HG03103 (cell line): ENCODE results near the gene NAALADL2.

Experiments used
- ATAC-seq: cut with Tn5 transposase; IDR thresholded peaks from one replicate; pipeline ENCODE4 v1.9.1; 2021; ENCODE audit warnings: low read depth; ENCODE audit not compliant: unreplicated experiment

Gene NAALADL2

DNA sequence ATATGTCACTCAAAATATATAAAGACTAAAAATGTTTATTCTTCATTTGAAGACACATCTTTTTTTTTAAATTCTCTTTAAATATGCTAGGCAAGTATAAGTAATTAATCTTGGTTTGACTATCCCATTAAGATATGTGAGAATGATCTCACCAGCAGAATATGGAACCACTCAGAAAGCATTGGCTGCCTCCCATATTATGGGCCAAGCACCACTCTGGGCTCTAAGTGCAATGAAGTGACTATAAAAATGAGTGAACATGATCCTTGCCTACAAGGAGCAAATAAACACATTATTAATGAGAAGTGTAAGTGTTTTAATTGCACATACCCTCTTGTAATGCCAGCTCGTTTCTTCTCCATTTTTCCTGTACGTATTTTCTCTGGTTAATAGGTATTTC, 328.5 kb downstream of the NAALADL2 start:
- ATAC-seq: no peak

DNA sequence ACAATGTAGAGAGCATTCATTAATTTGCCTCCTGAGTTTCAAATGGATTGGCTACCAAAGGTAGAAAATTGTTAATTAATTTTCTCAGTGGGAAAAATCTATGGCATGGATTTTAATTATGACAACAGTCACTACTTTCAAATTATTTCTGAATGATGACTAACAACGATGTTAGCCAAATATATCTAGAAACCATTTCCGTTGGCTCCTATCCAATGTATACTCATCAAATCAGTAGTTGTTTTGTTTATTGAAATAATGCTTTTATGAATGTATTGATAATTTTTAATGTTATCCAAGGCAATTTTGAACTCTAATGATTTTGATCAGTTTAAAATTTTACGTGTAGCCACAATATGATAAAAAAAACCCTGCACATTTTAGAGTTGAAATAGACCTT, 333.4 kb downstream of the NAALADL2 start:
- no peak for ATAC-seq

DNA sequence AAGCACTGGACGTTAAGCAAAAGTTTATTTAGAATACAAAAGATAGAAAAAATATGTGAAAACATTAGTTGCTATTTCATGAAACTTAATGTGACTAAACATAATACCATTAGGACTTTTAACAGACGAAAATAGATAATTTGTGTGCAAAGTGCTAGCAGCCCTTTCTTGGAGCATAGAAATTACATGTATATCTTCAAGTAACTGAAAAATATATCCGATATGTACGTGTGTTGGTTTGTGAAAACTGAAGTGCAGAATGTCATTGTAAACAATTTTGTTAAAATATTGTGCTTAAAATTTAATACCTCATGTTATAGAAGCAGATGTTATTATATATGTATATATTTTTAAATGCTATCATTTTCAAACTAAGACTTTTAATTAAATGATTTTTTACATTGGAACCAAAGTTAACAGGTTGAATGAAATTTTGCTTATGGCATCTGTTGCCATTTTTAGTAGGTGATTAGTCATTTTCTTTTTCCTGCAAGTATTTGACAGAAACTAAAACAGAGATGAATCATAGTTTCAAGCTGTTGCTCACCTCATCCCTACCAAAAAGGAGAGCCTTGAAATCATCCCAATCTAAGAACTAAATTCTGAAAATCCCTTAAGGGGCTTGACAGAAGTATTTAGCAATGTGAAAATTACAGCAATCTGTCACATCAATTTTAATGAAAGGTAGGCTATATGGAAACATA, 334.8 kb downstream of the NAALADL2 start:
- ATAC-seq: peak; percentile 73

DNA sequence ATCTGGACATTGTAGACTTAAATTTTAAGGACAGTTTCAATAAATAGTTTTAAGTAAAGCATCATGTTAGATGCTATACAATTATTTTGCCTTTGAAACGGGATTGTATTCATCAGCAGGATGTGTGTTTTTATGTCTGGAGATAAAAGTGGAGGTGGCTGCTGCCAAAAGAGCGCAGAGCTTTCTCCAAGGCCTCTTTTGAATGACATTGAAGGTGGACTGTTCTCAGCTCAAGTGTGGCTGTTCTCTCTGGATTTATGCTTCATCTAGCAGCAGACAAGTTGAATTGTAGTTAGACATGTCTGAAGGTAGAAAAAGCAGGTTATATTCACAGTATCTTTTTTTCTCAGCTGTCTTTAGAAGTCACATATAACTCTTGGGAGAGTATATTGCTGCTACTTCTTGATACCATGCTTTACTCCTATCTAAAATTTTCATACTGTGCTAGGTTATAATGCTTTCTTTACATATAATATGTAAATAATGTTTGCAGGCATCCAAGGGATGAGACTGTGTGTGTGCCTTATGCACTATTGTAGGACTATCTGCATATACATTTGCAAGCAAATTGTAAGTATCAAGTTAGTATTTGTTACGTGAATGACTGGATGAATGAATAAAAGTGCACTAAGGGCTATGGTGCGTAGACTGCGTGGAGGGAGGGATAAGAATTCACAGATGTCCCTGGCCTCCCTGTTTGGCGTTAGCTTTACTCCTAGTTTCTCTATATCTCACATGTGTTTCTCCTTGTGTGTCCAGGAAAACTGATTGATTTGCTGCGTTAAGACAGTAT, 340.1 kb downstream of the NAALADL2 start:
- ATAC-seq: no peak

DNA sequence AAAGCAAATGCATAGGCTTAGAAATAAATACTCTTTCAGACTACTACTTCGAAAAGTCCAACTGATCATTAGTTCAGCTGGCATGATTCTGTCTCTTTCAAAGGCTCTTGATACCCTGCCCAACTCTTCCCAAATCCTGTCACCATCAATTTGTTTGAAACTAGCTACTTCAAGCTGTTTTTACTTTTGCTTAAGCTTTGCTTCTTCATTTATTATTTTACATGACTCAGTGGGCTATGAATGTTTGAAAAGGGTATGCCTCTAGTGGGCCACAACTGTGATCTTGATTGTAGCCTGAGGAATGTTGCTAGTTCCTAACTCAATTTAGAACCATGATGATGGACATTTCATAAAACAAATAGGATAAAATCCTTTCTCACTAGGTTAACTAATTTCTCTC, 340.8 kb downstream of the NAALADL2 start:
- ATAC-seq: no peak

DNA sequence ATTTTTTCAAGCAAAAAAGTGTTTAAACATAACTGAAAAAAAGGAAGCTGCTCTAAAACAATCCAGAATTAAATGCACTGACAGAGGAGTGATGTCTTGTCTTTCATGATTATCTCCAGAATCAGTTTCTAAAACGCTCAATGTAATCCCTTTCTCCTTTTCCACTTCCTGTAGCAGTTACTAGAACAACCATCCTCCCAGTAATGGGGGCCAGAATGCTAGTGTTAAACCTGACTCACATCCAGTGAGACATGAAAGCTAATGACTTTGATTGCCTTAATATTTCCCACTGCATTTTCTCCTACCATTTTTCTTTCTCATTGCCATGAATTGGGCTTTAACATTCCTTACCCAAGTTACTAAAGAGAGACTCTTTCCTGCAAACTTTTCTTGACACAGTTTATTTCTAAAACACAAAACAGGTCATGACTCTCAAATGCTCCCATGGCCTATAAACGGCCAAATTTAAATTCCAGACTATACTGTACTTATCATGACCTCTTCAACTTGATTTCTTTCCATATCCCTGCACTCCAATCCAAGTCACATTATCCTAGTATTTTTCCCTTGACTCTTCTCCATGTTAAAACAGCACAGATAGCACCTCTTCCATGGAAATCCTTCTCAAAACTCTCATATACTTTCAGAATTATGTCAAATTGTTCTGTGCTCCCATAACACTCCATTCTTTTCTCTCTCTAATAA, 341.4 kb downstream of the NAALADL2 start:
- no peak for ATAC-seq

DNA sequence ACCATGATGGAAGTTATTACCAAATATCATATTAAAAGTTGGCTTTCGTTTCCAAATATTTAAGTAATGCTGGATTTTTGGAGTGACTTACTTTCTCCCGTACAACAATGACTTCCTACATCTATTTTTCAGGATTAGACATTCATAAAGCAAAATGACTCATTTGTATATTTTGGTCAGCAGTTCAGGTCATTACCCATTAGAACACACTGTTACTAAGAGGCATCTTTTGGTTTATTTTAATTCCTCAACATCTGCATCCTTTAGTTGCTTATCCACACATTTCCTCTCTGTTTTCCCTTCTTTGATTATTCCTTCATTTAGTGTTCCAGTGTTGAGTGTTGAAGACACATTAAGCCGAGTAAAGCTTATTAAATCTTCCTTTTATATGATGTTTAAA, 348.2 kb downstream of the NAALADL2 start:
- ATAC-seq: no peak

DNA sequence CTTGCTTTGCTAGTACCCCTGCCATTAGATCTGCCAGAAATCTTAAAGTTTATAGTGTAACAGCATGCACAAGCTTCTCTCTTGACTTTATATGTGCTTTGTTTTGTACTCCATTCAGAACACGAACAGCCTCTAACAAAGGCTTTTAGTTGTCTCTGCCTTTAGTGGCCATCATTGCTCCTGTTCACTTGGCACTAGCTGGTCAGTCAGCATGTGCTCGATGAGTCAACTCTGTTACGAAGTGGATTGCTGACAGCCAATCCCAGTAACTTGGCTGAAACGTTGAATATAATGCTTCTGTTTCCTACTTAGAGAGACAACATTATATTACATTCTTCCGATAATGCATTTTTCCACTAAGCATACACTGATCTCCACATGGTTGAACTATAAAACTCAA, 349.2 kb downstream of the NAALADL2 start:
- no peak for ATAC-seq

DNA sequence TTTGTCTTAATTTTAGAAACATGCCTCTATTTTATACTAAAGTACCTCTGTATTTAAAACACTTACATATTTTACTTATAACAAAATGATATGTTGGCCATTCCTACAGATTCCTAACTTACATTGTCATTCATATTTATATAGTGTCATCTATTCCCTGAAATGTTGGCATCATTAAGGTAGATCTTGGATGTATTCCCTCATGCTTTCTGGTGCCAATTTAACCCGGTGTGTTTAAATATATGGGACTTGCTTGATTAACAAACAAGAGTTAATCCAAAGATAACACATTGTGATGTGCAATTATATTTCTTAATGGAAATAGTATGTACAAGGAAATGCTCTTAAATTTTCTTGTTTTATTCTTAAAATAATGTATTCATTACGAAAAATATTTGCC, 352.3 kb downstream of the NAALADL2 start:
- no peak for ATAC-seq

DNA sequence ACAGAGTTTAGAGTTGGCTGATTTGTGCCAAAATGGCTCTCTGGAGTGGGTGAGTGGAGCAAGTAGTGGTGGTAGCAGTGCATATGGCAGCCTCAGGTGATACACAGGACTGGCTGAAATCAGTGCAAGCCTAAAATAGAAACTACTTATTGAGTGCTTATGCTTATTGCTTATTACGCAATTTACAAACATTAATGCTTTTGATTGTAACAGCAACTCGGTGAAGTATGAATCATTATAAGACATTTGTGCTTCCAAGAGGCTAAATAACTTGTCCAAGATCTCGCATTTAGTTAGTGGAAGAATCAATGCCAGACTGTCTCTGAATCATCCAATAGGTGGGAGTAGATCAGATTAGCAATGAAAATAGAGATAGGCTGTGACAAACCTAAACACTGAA, 353.8 kb downstream of the NAALADL2 start:
- no peak for ATAC-seq

DNA sequence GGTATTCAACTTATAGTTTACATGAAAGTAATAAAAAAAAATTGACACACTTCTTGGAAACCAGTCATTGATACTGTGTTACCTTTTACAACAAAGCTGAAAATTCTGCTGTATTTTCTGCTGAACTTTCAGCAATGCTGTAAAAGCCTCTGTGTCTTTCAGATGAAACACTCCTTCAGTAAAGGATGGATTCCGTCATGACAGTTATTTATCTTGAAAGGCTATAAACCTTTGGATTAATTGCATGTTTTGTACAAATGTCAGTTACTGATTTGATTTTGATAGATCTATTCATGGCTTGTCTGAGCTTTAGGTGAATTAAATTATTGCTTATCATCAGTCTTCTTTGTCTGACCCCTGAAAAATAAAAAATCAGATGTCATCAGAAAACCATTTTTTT, 355.1 kb downstream of the NAALADL2 start:
- no peak for ATAC-seq

DNA sequence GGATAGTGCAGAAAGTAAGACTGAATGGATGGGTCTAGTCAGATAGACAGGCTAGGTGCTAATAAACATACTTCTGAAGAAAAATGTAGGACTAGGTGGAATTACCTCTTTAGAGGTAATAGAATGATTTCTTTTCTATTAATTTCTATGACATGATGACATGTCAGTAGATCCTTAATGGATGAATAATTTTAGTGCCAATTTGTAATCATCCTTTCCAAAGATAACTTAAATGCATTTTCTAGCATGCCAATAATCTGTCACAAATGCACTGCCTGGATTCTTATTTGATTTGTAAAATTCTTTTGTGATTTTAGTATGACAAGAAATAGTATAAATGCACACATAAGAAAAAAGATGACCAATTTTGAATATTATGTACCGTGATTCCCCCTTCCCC, 356.7 kb downstream of the NAALADL2 start:
- ATAC-seq: no peak

DNA sequence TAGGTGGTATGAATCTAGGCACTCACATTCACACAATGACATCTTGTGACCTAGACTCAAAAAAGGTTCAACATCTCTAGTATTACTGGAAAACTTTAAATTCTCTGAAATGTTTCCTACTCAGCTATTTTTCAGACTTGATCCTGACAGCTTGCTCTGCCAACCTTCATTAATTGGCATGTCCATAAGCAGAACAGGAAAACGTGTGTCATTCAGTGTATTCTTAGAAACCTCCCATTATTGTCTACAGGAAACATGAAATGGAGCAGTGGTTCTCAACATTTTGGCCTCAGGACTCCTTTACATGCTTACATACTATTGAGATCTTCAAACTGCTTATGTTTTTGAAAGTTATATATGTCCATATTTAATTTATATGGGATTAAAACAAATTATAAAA, 363.2 kb downstream of the NAALADL2 start:
- no peak for ATAC-seq

DNA sequence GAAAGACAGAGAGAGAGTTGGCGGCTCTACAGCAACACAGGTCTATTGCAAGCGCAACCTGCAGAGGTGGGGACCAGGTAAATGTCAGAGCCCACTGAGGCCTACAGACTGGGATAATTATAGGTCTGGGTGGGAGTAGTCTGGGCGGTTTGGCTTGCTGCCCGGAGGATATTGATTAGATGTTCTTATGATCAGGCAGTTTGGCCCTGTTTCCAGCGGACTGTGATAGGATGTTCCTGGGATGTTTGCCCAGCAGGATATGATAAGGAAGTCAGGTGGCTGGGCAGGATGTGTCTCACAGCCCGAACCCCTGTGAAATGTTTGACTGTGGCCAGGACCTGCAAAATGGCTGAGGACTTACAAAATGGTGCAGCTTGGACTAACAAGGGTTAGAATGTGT, 364.9 kb downstream of the NAALADL2 start:
- ATAC-seq: no peak

DNA sequence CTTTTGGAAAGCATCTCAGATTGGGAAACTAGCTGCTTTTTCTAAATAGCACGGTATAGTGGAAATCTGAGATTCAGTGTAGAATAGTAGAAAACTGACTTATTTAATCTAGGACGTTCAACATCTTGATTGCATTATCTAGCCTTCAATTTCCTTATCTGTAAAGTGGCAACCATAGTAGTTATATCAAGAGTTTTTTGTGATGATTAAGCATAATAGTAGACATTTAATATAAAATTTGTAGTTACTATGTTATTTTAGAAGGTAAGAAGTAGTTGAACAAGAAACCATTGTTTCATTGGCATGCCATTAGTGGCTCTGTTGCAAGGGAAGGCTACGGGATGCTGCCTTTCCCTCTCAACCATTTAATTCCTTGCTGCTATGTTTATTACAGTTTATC, 367.3 kb downstream of the NAALADL2 start:
- no peak for ATAC-seq

DNA sequence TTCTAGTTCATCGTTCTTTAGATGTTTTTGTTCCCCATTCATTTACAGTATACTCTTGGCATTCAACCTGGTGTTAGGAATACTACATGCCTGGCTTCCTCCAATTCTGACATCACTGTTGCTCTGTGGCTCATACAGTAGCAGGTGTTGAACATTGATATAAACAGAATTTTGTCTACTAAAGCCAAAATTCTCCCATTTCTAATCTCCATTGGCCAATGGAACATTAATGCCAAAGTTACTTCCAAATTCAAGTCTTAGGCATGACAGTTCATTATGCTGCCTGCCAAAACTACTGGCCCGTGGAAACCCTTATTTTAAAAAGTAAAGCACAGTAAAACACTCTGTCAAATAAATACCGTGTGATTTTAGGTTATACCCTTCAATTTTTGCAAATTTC, 368.0 kb downstream of the NAALADL2 start:
- ATAC-seq: no peak

DNA sequence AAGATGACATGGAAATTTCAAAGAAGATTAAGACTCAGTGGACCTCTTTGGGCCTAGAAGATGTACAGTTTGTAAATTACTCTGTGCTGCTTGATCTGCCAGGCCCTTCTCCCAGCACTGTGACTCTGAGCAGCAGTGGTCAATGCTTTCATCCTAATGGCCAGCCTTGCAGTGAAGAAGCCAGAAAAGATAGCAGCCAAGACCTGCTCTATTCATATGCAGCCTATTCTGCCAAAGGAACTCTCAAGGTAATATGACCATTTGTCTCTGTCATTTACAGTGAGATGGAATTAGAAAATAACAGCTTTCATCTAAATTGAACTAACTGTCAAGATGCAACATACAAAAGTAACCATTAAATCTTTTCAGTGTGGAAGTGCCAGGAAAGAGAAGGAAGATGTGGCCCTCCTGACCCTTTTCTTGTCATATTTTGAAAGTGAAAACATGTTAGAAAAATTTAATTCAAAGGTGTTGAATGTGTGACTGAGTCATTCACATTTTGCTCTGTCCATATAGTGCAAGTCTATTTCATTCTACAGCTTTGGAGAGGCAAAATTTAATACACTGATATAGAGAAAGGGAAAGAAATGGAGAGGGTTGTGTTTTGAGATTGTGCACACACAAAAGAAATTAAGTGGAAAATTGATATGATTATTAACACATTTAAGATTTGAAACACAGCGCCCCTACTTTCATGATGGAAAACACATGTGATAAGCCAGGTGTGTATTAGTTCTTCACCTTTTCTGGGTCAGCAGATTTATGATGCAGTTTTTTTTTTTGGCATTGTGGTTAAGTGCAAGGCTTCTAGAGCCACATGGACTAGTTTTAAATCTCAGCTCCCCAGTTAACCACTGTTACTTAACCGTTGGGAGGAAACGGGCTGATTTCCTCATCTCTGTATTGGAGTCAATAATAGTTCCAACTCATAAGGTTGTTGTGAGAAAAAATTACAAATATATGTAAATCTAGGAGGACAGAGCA, 375.1 kb downstream of the NAALADL2 start:
- ATAC-seq: no peak

DNA sequence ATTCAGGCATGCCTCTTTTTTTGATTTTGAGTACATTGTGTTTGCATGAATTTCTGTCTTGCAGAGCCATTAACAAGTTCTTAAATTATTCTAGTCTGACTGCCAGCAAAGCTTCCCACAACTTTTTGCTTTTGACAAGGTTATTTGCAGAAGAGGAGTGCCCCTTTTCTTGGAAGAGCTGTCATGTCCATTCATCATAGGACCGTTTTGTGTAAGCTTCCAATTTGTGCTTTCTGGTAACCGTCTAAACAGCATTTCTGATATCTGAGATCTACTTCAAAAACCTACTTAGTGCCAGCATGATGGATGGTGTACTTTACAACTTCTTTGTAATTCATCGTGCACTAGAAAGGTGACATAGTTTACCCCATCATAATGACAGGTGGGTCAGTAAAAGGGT, 379.7 kb downstream of the NAALADL2 start:
- no peak for ATAC-seq

DNA sequence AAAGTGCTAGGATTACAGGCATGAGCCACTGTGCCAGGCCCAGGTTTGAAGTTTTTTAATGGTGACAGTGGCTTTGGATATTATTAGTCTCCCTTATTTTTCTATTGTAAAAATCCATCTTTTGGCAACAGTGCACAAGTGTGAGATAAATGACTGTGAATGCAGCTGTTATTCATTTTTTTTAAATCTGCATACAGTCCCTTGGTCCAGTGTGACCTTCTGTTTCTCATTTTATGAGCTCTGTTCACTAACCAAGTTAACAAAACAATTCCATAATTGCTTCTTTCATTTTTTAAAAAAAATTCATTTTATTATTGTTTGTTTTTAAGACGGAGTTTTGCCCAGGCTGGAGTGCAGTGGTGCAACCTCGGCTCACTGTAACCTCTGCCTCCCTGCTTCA, 381.8 kb downstream of the NAALADL2 start:
- ATAC-seq: no peak

DNA sequence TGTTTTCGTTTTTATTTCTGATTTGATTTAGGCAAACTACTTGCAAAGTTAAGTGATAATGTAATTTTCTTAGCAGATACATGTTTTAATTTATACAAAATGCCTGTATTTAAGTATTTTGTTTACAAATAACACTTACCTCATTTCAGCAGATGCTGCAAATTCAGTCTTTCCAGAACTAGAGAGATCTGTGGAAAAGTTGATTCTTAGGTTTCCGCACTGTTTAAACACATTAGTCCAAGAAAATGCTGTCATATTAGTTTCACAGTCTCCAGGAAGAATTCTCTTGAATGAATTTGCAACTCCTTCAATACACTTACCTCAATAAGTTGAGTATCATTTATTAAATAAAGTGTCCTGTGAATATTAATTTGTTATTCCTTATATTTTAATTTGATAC, 383.1 kb downstream of the NAALADL2 start:
- no peak for ATAC-seq

DNA sequence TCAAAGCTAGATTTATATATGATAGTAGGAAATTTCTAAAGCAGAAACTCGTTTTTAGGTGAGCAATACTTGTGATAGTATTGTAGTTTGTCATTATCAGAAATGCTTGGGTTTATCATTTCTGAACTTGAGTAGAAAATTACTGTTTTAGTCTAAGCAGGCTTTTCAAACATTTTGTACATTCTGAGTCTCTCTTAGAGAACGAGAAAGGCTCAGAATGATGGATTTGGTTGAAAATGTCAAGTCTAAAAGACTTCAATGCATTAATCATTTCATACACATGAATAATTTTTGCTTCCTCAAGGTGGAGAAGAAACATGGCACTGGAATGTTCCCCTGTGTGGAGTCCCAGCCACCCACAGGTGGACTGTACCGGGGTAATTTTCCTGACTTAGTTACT, 387.1 kb downstream of the NAALADL2 start:
- no peak for ATAC-seq
